GM21390 (cell line): Measurements from ENCODE around the gene SNRPB.
"Not testable (repeated sequence)": the region's sequence is repeated elsewhere in the genome, so short reads cannot be mapped to it uniquely, and the experiment has no call there.

Source experiments
- ATAC-seq: cut with Tn5 transposase; IDR thresholded peaks from one replicate; pipeline ENCODE4 v1.9.1; 2021; ENCODE audit not compliant: unreplicated experiment

The SNRPB gene

GRCh38 chr20:2470423-2471193, at the start of gene SNRPB:
TSS of gene SNRPB (minus strand) at chr20:2470789. CDS start at chr20:2470690, 99 bp downstream.
- ATAC-seq, result peak; percentile 96

GRCh38 chr20:2519115-2519809, 48.7 kb upstream of the SNRPB start:
- ATAC-seq, result no peak

- ATAC-seq, result no peak
Measured at GRCh38 chr20:2518558-2518957, 48.0 kb upstream of the SNRPB start.

GRCh38 chr20:2518096-2518495, 47.5 kb upstream of the SNRPB start:
- ATAC-seq, result no peak

- ATAC-seq, result no peak
Measured at GRCh38 chr20:2516399-2516798, 45.8 kb upstream of the SNRPB start.

GRCh38 chr20:2515203-2515602, 44.6 kb upstream of the SNRPB start:
- ATAC-seq, result no peak

GRCh38 chr20:2509794-2510193, 39.2 kb upstream of the SNRPB start:
- ATAC-seq, result no peak

- no peak for ATAC-seq
Measured at GRCh38 chr20:2509468-2509781, 38.8 kb upstream of the SNRPB start.

- ATAC-seq, result peak; percentile 96
Measured at GRCh38 chr20:2508631-2509467, 38.3 kb upstream of the SNRPB start, which contains the start of gene ZNF343. TSS of gene ZNF343 (minus strand) at chr20:2508915. CDS start at chr20:2493895, 15,020 bp downstream.

GRCh38 chr20:2507875-2508630, 37.5 kb upstream of the SNRPB start:
- peak; percentile 8 for ATAC-seq

GRCh38 chr20:2507464-2507863, 36.9 kb upstream of the SNRPB start:
- ATAC-seq, result no peak

GRCh38 chr20:2506426-2506825, 35.8 kb upstream of the SNRPB start:
- ATAC-seq, result not testable (repeated sequence)

- not testable (repeated sequence) for ATAC-seq
Measured at GRCh38 chr20:2504803-2505202, 34.2 kb upstream of the SNRPB start.

GRCh38 chr20:2502808-2503384, 32.3 kb upstream of the SNRPB start:
- not testable (repeated sequence) for ATAC-seq

- ATAC-seq, result no peak
Measured at GRCh38 chr20:2485661-2486060, 15.1 kb upstream of the SNRPB start.

GRCh38 chr20:2485080-2485479, 14.5 kb upstream of the SNRPB start:
- no peak for ATAC-seq

- no peak for ATAC-seq
Measured at GRCh38 chr20:2483504-2483903, 12.9 kb upstream of the SNRPB start.

- ATAC-seq, result no peak
Measured at GRCh38 chr20:2480381-2480780, 9.8 kb upstream of the SNRPB start.

GRCh38 chr20:2476742-2477615, 6.4 kb upstream of the SNRPB start:
- ATAC-seq, result no peak
